Vagina (tissue), 2 donors: ENCODE results near the gene SPACA5.

Experiments
- CTCF ChIP-seq, 3 experiments: fragments of 450-650 bp in 2 of 3; fragments of 200-600 bp in 1 of 3; sonication (generic) in 1 of 3; IDR thresholded peaks; one replicate each; pipeline ENCODE4 v1.5.1; 2017 to 2019; ENCODE audit warnings: antibody characterized with exemption in 3 of 3, mild to moderate bottlenecking in 2 of 3, moderate library complexity in 2 of 3
- POLR2A ChIP-seq, 2 donors: fragments of 450-650 bp; IDR thresholded peaks; one replicate each; pipeline ENCODE4 v1.6.1; 2017; ENCODE audit warnings: antibody characterized with exemption in 2 of 2, mild to moderate bottlenecking in 2 of 2, moderate library complexity in 2 of 2

GRCh38 chrX:48046846-48047245, 40.1 kb downstream of the SPACA5 start:
- no peak for TF ChIP-seq CTCF (IDR thresholded peaks at IDR 0.05)
- TF ChIP-seq POLR2A (IDR thresholded peaks at IDR 0.05) = no peak
